GM19455 (cell line): ENCODE data around the gene LTN1.

Experiments used
- ATAC-seq: cut with Tn5 transposase; IDR thresholded peaks from one replicate; pipeline ENCODE4 v1.9.1; 2021; ENCODE audit not compliant: unreplicated experiment

LTN1 gene

GRCh38 chr21:28883931-28884330, 108.7 kb downstream of the LTN1 start:
- no peak for ATAC-seq

GRCh38 chr21:28882345-28882744, 110.3 kb downstream of the LTN1 start:
- no peak for ATAC-seq
